ENCODE measurements around the gene ADCY9. TPM values are rescaled to one million over a fixed set of nuclear protein-coding genes. Genes with fewer than 3 reads are reported as not detected.

Gene ADCY9
- total RNA-seq, 1 experiment from 2014 or later: 5.5 TPM

DNA sequence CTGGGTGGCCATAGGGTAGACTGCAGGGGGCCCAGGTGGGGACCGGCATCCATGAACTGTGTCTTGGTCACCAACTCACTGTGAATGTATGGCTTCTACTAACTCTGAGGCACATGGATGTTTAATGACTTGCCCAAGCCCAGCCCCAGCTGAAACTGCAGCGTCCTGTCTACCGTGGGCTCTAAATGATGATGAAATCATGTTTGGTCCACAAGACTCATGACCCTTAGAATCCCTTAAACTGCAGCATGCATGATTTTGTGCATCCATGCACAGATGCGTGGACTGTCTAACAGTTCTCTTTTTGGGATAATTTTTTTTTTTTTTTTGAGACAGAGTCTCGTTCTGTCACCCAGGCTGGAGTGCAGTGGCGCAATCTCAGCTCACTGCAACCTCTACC is 203.3 kb downstream of the ADCY9 start:
- no peak for DNase-seq (ENCODE audit: low read depth)

Other genes with a start within 250 kb of the ADCY9 start
- gene CREBBP, start 235.7 kb downstream of the ADCY9 start, total RNA-seq (2014; rRNA removed; shearing (Covaris generic)): 5.8 and 5.9 TPM in 2 replicates
- not detected in 2 replicates for gene SRL, start 125.6 kb upstream of the ADCY9 start, total RNA-seq (2014; rRNA removed; shearing (Covaris generic))
- 13.4 and 14.1 TPM in 2 replicates for gene TFAP4, start 156.6 kb upstream of the ADCY9 start, total RNA-seq (2014; rRNA removed; shearing (Covaris generic))
- 0.36 and 0.46 TPM in 2 replicates for gene GLIS2, start 199.6 kb upstream of the ADCY9 start, total RNA-seq (2014; rRNA removed; shearing (Covaris generic))
- gene PAM16, start 234.9 kb upstream of the ADCY9 start, total RNA-seq (2014; rRNA removed; shearing (Covaris generic)): 34.1 and 71.8 TPM in 2 replicates